Upper lobe of right lung (tissue), 1 donor: Measurements from ENCODE around the gene OPN1LW. TPM values are rescaled to one million over a fixed set of nuclear protein-coding genes. Genes with fewer than 3 reads are reported as not detected.
"Not testable (repeated sequence)": the region's sequence is repeated elsewhere in the genome, so short reads cannot be mapped to it uniquely, and the experiment has no call there.

Experiments used
- ATAC-seq: fragments of 200-7000 bp; cut with Tn5 transposase; one replicate; pipeline ENCODE4 v1.9.1; 2020; ENCODE audit warnings: mild to moderate bottlenecking, moderate library complexity
- DNase-seq: peaks from one replicate; pipeline ENCODE4 v3.0.0-alpha.2; 2020
- H3K27ac ChIP-seq: fragments of 200-600 bp; one replicate; pipeline ENCODE4 v1.8.0; 2022
- H3K27me3 ChIP-seq: fragments of 200-600 bp; one replicate; pipeline ENCODE4 v1.8.0; 2022; ENCODE audit warnings: mild to moderate bottlenecking
- H3K36me3 ChIP-seq: fragments of 200-600 bp; one replicate; pipeline ENCODE4 v1.8.0; 2022
- H3K4me1 ChIP-seq: fragments of 200-600 bp; one replicate; pipeline ENCODE4 v1.8.0; 2022
- H3K4me3 ChIP-seq: fragments of 200-600 bp; one replicate; pipeline ENCODE4 v1.8.0; 2022; ENCODE audit warnings: mild to moderate bottlenecking
- H3K9me3 ChIP-seq: fragments of 200-600 bp; one replicate; pipeline ENCODE4 v1.8.0; 2022
- intact Hi-C: fragments of 100-400 bp; cut with DNase I; formaldehyde crosslinking; loops from one replicate; pipeline ENCODE4 v1.11.0; 2022
- total RNA-seq: library from RNA; stranded (reverse); fragmentation: NEBNext Ultra II Directional; extraction: Animal tissue kit (Norgen Biotek cat#: 25700); gene quantifications from one replicate; pipeline ENCODE4 v1.2.1, GENCODE V29; 2021
- donor health status: DM: no; HTN: yes; CAD: no; lungs with severe emphysema.

OPN1LW gene
- total RNA-seq, 1 donor from 2014 or later, result not detected

DNA sequence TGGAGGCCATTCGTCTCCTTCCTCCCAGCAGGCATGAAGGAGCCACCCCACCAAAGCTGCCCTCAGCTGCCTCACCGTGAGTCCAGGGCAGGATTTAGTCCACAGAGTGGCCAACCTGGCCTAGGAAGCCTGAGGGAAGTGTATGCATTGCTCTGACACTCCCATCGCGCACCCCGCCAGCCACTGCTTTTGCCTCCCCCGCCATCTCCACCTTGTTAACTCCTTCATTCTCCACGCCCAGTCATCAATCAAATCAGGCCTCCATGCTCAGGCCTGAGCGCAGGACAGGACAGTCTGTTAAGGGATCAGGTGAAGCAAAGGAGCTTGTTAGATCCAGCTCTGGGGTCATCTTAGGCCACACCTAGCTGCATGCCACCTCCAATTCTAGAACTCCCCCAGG, 48.8 kb downstream of the OPN1LW start:
- H3K4me3 ChIP-seq, ATAC-seq, H3K4me1 ChIP-seq, H3K27ac ChIP-seq, DNase-seq, H3K36me3 ChIP-seq, H3K27me3 ChIP-seq, intact Hi-C loops, H3K9me3 ChIP-seq: not testable (repeated sequence)

GRCh38 chrX:154194316-154194715, 50.3 kb downstream of the OPN1LW start:
- intact Hi-C loops, ATAC-seq, DNase-seq: not testable (repeated sequence)

GRCh38 chrX:154196466-154196865, 52.4 kb downstream of the OPN1LW start:
- H3K9me3 ChIP-seq, H3K27me3 ChIP-seq, H3K36me3 ChIP-seq, H3K27ac ChIP-seq, DNase-seq, H3K4me1 ChIP-seq, intact Hi-C loops, H3K4me3 ChIP-seq, ATAC-seq: not testable (repeated sequence)

More at GRCh38 chrX:154194316-154194715, 50.3 kb downstream of the OPN1LW start:
- not testable (repeated sequence) for H3K4me3 ChIP-seq, H3K36me3 ChIP-seq, H3K27me3 ChIP-seq, H3K4me1 ChIP-seq, H3K9me3 ChIP-seq, H3K27ac ChIP-seq

Other genes with a start within 250 kb of the OPN1LW start
- gene AVPR2, start 239.6 kb upstream of the OPN1LW start, total RNA-seq, result 3.0 TPM
- gene ARHGAP4, start 218.0 kb upstream of the OPN1LW start, total RNA-seq, result 69.8 TPM
- gene NAA10, start 209.2 kb upstream of the OPN1LW start, total RNA-seq, result 84.6 TPM
- 46.4 TPM for gene RENBP, start 199.6 kb upstream of the OPN1LW start, total RNA-seq
- gene HCFC1, start 172.4 kb upstream of the OPN1LW start, total RNA-seq, result 47.5 TPM
- gene TMEM187, start 171.5 kb upstream of the OPN1LW start, total RNA-seq, result 9.0 TPM
- gene IRAK1, start 124.3 kb upstream of the OPN1LW start, total RNA-seq, result 89.4 TPM
- 58.6 TPM for gene MECP2, start 46.5 kb upstream of the OPN1LW start, total RNA-seq
- not detected for gene OPN1MW, start 38.4 kb downstream of the OPN1LW start, total RNA-seq
- not detected for gene OPN1MW2, start 75.5 kb downstream of the OPN1LW start, total RNA-seq
- gene OPN1MW3, start 113.3 kb downstream of the OPN1LW start, total RNA-seq, result not detected
- gene TEX28, start 150.9 kb downstream of the OPN1LW start, total RNA-seq, result not detected
- not detected for gene TKTL1, start 151.6 kb downstream of the OPN1LW start, total RNA-seq
- 1,252 TPM for gene FLNA, start 230.4 kb downstream of the OPN1LW start, total RNA-seq
- gene EMD, start 235.1 kb downstream of the OPN1LW start, total RNA-seq, result 58.4 TPM